ENCODE data around the gene NR2C2. TPM values are rescaled to one million over a fixed set of nuclear protein-coding genes. Genes with fewer than 3 reads are reported as not detected.

The NR2C2 gene
- total RNA-seq, 1 experiment from 2014 or later = 38.5 TPM

GRCh38 chr3:15092686-15093085, 145.3 kb downstream of the NR2C2 start:
- Histone ChIP-seq H3K27me3 (ENCODE audit: insufficient read depth, low read length) (no peaks in the 10 kb centered on the region), H3T11ph (ENCODE audit: low read length) (no peak overlapping the region), H2BK5ac (ENCODE audit: insufficient read length, low read length) (no peak overlapping the region), H4K91ac (ENCODE audit: insufficient read length, low read depth, low read length) (no peak overlapping the region), H3K23ac (ENCODE audit: insufficient read length, low read depth, low read length) (no peak overlapping the region), H3K4me2 (ENCODE audit: insufficient read depth, insufficient read length, low read length) (no peak overlapping the region), H3K14ac (ENCODE audit: insufficient read depth, low read length) (no peak overlapping the region), H2BK12ac (ENCODE audit: insufficient read length, low read depth, low read length) (no peak overlapping the region), H4K5ac (ENCODE audit: insufficient read length, low read depth, low read length) (no peak overlapping the region), H3K56ac (ENCODE audit: insufficient read length, low read depth, low read length) (no peak overlapping the region), H3K4ac (ENCODE audit: low read depth, low read length) (no peak overlapping the region), H3K79me1 (ENCODE audit: insufficient read depth, low read depth, low read length, poor library complexity, severe bottlenecking) (peaks cover under 1% of the 10 kb centered on the region), H3K23me2 (ENCODE audit: insufficient read length, low read depth, low read length, poor library complexity, severe bottlenecking) (no peaks in the 10 kb centered on the region), H4K8ac (replicated peaks; ENCODE audit: insufficient read length, low read depth, low read length) (no peak overlapping the region), H3K27ac (ENCODE audit: insufficient read length, low read depth, low read length) (no peak overlapping the region), H3K79me2 (ENCODE audit: insufficient read depth, low read length) (peaks cover under 1% of the 10 kb centered on the region; the same call in 1 of the 2 replicates), H2BK120ac (ENCODE audit: low read depth, low read length, poor library complexity, severe bottlenecking) (no peak overlapping the region), H2AFZ (ENCODE audit: low read length) (no peak overlapping the region), H3K18ac (ENCODE audit: insufficient read length, low read depth, low read length) (no peak overlapping the region), H2AK5ac (ENCODE audit: insufficient read length, low read length) (no peak overlapping the region), H2BK15ac (ENCODE audit: low read depth, low read length) (no peak overlapping the region), H3K4me1 (ENCODE audit: insufficient read depth, low read length) (no peaks in the 10 kb centered on the region), H3K9me3 (ENCODE audit: control insufficient read depth, low read depth, low read length) (no peaks in the 10 kb centered on the region), H3K9ac (ENCODE audit: extremely low read depth, insufficient read length, low read length) (no peak overlapping the region), H2BK20ac (ENCODE audit: low read depth, low read length, poor library complexity, severe bottlenecking) (no peak overlapping the region), H4K20me1 (ENCODE audit: control insufficient read depth, insufficient read depth, insufficient read length) (no peaks in the 10 kb centered on the region)
- Mint-ChIP-seq H3K4me3 (no peak overlapping the region), H3K27ac (no peak overlapping the region), H3K36me3 (ENCODE audit: insufficient read depth in 1 of 3, low read depth in 3 of 3) (peaks cover 4 to 33% (median 30%) of the 10 kb centered on the region in 3 experiments; a peak in 6 of 7 replicates), H3K27me3 (ENCODE audit: low read depth) (no peaks in the 10 kb centered on the region), H3K4me1 (peaks cover under 1 to 3% of the 10 kb centered on the region in 2 experiments; a peak in 3 of 4 replicates), H3K9me3 (no peaks in the 10 kb centered on the region)
- DNase-seq = no peak
- no CpG with 5 or more reads among the region's 1 CpG for WGBS (ENCODE audit: extremely low coverage, insufficient read length, low lambda C conversion rate)
- TF ChIP-seq CTCF (conservative IDR thresholded peaks at IDR 0.05) = no peak

Data from H9 (cell line).